Thymus (tissue), 11 donors: ENCODE measurements around the gene AUTS2. TPM values are rescaled to one million over a fixed set of nuclear protein-coding genes. Genes with fewer than 3 reads are reported as not detected.

Experiments
- DNase-seq, 9 donors: peaks; one replicate each; pipeline ENCODE4 v3.0.0-alpha.2; 2013; ENCODE audit warnings: low spot score in 9 of 9, low read depth in 6 of 9, missing footprints in 1 of 9
- H3K27ac ChIP-seq, 2 donors: one replicate each; pipeline ENCODE4 v1.5.1; 2013; ENCODE audit warnings: control low read depth in 1 of 2, low read depth in 1 of 2, low read length in 1 of 2, mild to moderate bottlenecking in 1 of 2, moderate library complexity in 1 of 2
- H3K27me3 ChIP-seq, 2 donors: one replicate each; pipeline ENCODE4 v1.5.1; 2013; ENCODE audit warnings: low read length in 1 of 2; ENCODE audit not compliant: control insufficient read depth in 2 of 2, insufficient read depth in 1 of 2
- H3K36me3 ChIP-seq, 2 donors: one replicate each; pipeline ENCODE4 v1.5.1; 2013; ENCODE audit warnings: low read length in 1 of 2, mild to moderate bottlenecking in 1 of 2, moderate library complexity in 1 of 2; ENCODE audit not compliant: control insufficient read depth in 2 of 2, insufficient read depth in 2 of 2
- H3K4me1 ChIP-seq, 2 donors: one replicate each; pipeline ENCODE4 v1.5.1; 2013; ENCODE audit warnings: low read length in 2 of 2; ENCODE audit not compliant: control insufficient read depth in 2 of 2, insufficient read depth in 2 of 2
- H3K4me3 ChIP-seq, 2 donors: one replicate each; pipeline ENCODE4 v1.5.1; 2013; ENCODE audit warnings: low read length in 2 of 2, control low read depth in 1 of 2, mild to moderate bottlenecking in 1 of 2
- H3K9me3 ChIP-seq, 2 donors: one replicate each; pipeline ENCODE4 v1.5.1; 2013; ENCODE audit warnings: low read length in 1 of 2, mild to moderate bottlenecking in 1 of 2; ENCODE audit not compliant: control insufficient read depth in 2 of 2, insufficient read depth in 1 of 2
- WGBS: extraction: QIAGEN DNeasy Blood & Tissue Kit; methylation state at CpG from one replicate; pipeline ENCODE4 v1.1.7; 2013; 5-methylcytosine and 5-hydroxymethylcytosine counted together
- polyA plus RNA-seq: library from polyadenylated mRNA; stranded (reverse); fragments of 200-250 nt; gene quantifications from one replicate; pipeline ENCODE4 v1.2.3, GENCODE V29; 2013
- total RNA-seq: library from RNA; stranded (reverse); fragments of 120-200 nt; gene quantifications from one replicate; pipeline ENCODE4 v1.2.4, GENCODE V29; 2013
- donor health status: healthy.

The AUTS2 gene
- total and polyA plus RNA-seq, 2 donors: 9.2 to 17.1 TPM

DNA sequence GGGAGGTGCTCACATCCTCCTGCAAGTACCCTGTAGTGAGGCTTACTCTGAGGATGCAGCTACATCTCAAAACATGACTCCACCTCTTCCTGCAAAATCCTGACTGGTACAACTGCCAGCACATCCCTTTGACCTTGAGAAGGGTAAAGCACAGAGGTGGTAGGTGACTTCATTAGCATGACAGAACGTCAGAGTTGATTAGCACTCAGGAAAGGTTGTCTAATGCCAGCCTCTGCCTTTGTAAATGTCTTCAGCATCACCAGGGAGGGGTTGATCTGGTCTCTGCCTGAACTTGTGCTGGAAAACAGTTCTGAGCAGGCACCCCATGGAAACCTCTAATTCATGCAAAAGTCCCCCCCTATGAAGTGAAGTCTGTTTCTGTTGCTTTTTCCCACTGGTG, 942.4 kb downstream of the AUTS2 start:
- no peak for DNase-seq
- WGBS: 92% methylated on average over 1 of the region's 1 CpG
- no peaks in the 10 kb centered on the region for H3K4me1 ChIP-seq
- H3K27me3 ChIP-seq: no peaks in the 10 kb centered on the region
- H3K9me3 ChIP-seq: no peaks in the 10 kb centered on the region
- H3K36me3 ChIP-seq: no peaks in the 10 kb centered on the region
- no peak overlapping the region for H3K27ac ChIP-seq
- no peak overlapping the region for H3K4me3 ChIP-seq

DNA sequence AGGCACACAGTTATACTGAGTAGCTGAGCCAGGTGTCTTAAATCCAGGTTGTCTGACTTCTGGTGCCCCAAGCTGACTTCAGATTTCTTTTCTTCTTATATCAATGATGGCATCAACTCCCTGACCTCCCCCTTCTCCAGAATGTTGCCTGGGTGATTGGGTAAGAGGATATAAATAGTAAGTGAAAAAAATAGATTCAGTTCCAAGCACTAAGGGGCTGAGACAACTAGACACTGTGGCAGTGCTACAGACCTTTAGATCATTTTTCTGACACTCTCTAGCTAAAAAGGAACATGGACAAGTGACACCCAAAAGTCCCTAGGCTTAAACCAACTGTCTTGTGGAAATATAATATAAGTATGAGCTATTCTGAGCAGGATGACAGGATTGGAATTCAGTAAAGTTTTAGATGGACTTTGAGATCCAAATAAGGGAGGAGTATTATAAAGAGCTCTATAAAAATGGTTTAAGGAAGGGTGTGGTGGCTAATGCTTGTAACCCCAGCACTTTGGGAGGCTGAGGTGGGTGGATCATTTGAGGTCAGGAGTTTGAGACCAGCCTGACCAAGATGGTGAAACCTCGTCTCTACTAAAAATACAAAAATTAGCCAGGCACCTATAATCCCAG, 944.6 kb downstream of the AUTS2 start:
- Histone ChIP-seq H3K36me3 (no peaks in the 10 kb centered on the region), H3K27me3 (no peaks in the 10 kb centered on the region), H3K27ac (no peak overlapping the region), H3K4me1 (no peaks in the 10 kb centered on the region), H3K9me3 (no peaks in the 10 kb centered on the region), H3K4me3 (no peak overlapping the region)
- DNase-seq: no peak
- WGBS: 94% methylated on average over 1 of the region's 1 CpG

DNA sequence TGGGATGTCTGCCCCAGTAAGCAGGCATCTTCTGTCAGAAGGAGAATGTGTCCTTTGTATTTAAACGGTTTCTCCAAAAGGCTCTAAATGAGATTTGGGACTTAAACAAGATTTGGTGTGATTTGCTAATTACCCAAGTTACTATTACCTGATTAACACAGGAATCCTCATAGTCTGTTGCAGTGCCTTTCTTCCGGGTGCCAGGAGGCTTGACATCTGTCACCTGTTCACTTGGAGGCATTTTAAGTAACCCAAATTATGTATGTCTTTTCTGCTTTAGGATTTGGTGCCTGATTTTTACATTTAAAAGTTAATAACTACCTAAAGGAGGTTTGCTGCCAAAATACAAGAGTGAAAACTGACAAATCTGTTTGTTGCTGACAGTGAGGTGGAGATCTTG, 945.7 kb downstream of the AUTS2 start:
- no peaks in the 10 kb centered on the region for H3K4me1 ChIP-seq
- H3K27me3 ChIP-seq: no peaks in the 10 kb centered on the region
- no peak overlapping the region for H3K4me3 ChIP-seq
- DNase-seq: no peak
- no peaks in the 10 kb centered on the region for H3K9me3 ChIP-seq
- 98% methylated on average over 2 of the region's 2 CpGs for WGBS
- no peaks in the 10 kb centered on the region for H3K36me3 ChIP-seq
- H3K27ac ChIP-seq: no peak overlapping the region

DNA sequence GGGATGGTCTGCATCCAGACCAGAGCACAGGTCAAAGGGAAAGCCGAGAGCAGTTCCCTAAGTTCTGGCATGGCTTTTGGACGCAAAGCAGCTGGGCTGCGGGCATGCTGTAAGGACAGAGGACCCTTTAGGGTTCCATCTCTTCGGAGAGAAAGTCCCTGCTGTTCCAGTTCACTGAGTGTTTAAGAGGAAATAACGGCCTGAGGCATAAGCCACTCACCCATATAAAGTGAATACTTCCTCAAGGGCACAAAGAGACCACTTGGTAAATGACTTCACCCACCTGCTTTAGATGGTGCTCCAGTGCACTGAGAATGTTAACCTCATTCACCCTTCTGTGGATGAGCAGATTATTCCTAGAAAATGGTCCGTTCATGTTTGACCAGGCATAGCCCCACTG, 946.9 kb downstream of the AUTS2 start:
- Histone ChIP-seq H3K9me3 (no peaks in the 10 kb centered on the region), H3K27ac (no peak overlapping the region), H3K36me3 (no peaks in the 10 kb centered on the region), H3K4me1 (no peaks in the 10 kb centered on the region), H3K4me3 (no peak overlapping the region), H3K27me3 (no peaks in the 10 kb centered on the region)
- 93% methylated on average over 6 of the region's 6 CpGs for WGBS
- DNase-seq: no peak

DNA sequence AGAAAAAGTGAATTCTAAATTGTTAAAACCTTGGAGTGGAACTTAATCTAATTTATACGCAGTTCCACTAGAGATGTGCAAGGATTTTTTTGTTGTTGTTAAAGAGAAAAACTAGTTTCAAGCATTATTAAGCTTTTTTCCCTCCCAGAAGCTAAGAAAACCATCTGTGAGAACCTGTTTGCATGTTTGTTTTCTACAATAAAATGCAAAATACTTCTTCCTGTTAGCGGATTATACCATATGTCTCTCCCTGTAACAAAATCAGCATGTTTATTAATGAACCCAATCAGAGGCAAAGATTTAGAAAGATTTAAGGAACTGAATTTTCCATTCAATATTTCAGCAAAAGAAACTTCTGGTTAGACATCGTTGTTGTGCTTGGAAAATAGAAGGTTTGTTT, 953.9 kb downstream of the AUTS2 start:
- DNase-seq: no peak
- H3K9me3 ChIP-seq: no peaks in the 10 kb centered on the region
- no peak overlapping the region for H3K4me3 ChIP-seq
- H3K27ac ChIP-seq: no peak overlapping the region
- H3K36me3 ChIP-seq: no peaks in the 10 kb centered on the region
- H3K27me3 ChIP-seq: no peaks in the 10 kb centered on the region
- no peaks in the 10 kb centered on the region for H3K4me1 ChIP-seq
- 93% methylated on average over 3 of the region's 3 CpGs for WGBS

DNA sequence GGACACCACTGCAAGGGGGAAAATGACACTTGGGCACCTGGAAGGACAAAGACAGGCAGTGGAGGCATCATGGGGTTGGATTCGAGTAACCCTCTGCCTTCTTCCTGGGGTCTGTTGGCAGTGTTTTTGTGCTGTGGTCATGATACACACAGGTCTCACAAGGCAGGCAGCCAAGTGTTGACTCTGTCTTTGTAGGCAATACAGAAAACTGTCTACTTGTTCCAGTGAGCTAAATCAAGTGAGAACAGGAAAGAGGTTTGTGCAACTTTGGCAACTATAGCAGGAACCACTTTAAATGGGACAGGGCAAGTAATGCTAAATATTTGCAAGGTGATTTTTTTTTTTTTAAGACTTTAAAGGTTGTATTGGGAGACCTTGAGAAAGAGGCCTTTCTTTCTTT, 955.1 kb downstream of the AUTS2 start:
- no peak for DNase-seq
- Histone ChIP-seq H3K4me3 (no peak overlapping the region), H3K27me3 (no peaks in the 10 kb centered on the region), H3K27ac (no peak overlapping the region), H3K36me3 (no peaks in the 10 kb centered on the region), H3K9me3 (no peaks in the 10 kb centered on the region), H3K4me1 (no peaks in the 10 kb centered on the region)
- 96% methylated on average over 1 of the region's 1 CpG for WGBS

DNA sequence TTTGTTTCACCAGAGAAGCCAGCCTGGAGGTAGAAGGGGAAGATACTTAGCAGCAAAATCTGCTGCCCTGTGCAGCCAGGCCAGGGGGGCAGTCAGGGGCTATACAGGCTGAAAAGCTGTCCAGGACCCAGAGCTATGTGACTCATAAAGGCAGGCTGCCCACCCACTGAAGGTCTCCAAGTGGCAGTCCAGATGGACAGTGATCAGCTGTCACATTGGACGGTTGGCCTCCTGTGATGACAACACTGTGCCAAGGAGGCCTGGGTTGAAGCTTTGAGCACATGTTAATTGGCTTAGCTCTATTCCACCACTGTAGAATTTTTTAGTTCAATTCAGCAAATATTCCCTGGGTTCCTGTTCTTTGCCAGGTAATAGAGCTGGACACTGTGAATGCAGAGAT, 956.4 kb downstream of the AUTS2 start:
- DNase-seq: no peak
- Histone ChIP-seq H3K4me1 (no peaks in the 10 kb centered on the region), H3K36me3 (no peaks in the 10 kb centered on the region), H3K9me3 (no peaks in the 10 kb centered on the region), H3K27ac (no peak overlapping the region), H3K4me3 (no peak overlapping the region), H3K27me3 (no peaks in the 10 kb centered on the region)
- WGBS: 95% methylated on average over 1 of the region's 1 CpG

DNA sequence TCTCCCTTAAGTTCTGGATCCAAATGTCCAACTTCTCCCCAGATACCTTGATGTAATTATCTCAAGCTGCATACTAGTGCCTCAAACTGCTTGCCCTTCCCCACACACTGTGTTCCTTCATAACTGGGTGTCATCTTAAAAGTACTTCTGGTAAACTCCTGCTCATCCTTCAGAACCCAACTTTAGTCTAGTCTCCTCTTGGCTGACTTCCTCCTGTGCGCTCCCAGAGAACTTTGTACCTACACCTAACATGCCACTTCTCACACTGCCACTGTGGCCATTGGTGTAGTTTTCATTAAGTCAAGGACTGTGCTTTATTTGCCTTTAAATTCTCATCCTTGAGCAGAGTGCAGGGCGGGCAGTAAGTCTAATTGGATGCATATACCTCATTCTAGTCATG, 958.5 kb downstream of the AUTS2 start:
- WGBS: 93% methylated on average over 2 of the region's 2 CpGs
- no peak overlapping the region for H3K27ac ChIP-seq

DNA sequence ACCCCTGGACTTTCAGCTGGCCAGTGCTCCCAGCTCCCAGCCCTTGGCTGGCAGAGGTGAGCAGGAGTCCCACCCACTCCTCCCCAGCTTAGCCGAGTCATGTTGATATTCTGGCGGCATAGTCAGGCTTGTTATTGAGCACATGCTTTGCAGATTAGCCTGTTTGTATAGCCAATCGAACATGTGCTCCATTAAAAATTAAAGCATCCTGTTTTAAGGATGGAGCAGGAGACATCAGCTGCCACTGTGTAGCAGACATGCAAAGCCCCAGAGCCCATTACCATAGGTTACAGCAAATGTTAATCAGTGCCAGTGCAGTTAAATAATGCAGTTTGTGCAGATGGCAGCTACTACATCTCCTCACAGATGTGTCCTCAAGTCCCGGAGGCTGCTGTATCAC, 959.1 kb downstream of the AUTS2 start:
- DNase-seq: no peak
- H3K36me3 ChIP-seq: no peaks in the 10 kb centered on the region
- 97% methylated on average over 4 of the region's 4 CpGs for WGBS
- no peaks in the 10 kb centered on the region for H3K9me3 ChIP-seq
- H3K4me3 ChIP-seq: no peak overlapping the region
- H3K27ac ChIP-seq: no peak overlapping the region
- H3K27me3 ChIP-seq: no peaks in the 10 kb centered on the region
- no peaks in the 10 kb centered on the region for H3K4me1 ChIP-seq

More for the DNA sequence above, 958.5 kb downstream of the AUTS2 start:
- DNase-seq: no peak
- Histone ChIP-seq H3K4me1 (no peaks in the 10 kb centered on the region), H3K4me3 (no peak overlapping the region), H3K36me3 (no peaks in the 10 kb centered on the region), H3K9me3 (no peaks in the 10 kb centered on the region), H3K27me3 (no peaks in the 10 kb centered on the region)

DNA sequence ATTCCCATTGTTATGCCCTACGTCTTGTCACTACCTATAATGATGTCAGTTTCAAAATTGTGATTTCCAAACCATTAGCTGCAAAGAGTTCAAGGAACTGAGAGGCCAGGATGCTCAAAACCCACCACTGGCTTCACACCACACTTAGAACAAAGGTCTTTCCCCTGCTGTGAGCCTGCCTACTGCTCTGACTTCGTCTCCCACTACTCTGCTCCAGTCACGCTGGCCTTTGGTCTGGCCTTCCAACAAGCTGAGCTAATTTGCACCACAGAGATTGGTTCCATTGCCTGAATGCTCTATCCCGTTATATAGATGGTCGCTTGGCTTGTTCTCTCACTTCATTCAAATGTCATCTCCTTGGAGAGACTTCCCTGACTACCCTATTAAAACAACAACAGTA, 961.5 kb downstream of the AUTS2 start:
- H3K36me3 ChIP-seq: no peaks in the 10 kb centered on the region
- no peak overlapping the region for H3K4me3 ChIP-seq
- DNase-seq: no peak
- no peaks in the 10 kb centered on the region for H3K4me1 ChIP-seq
- no peaks in the 10 kb centered on the region for H3K9me3 ChIP-seq
- no peaks in the 10 kb centered on the region for H3K27me3 ChIP-seq
- 97% methylated on average over 5 of the region's 5 CpGs for WGBS
- no peak overlapping the region for H3K27ac ChIP-seq
